Hematopoietic multipotent progenitor cell treated with erythropoietin and hydrocortisone succinate and interleukin-3 and kit ligand, for 17 days (in vitro differentiated cells): Measurements from ENCODE around the gene ITFG1.
"Not testable (repeated sequence)": the region's sequence is repeated elsewhere in the genome, so short reads cannot be mapped to it uniquely, and the experiment has no call there.

Source experiments
- DNase-seq: peaks from one replicate; pipeline ENCODE4 v3.0.0-alpha.2; 2015; ENCODE audit warnings: low spot score

The ITFG1 gene

DNA sequence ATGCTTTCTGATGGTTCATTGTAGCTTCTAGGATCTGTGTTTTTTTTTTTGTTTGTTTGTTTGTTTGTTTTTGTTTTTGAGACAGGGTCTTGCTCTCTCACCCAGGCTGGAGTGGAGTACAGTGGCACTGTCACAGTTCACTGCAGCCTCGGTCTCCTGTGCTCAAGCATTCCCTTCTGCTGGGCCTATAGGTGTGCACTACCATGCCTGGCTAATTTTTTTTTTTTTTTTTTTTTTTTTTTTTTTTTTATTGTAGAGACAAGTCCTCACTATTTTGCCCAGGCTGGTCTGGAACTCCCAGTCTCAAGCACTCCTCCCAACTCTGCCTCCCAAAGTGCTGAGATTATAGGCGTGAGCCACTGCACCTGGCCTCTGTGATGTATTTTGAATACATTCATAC lies 12.1 kb upstream of the ITFG1 start:
- DNase-seq, result not testable (repeated sequence)

DNA sequence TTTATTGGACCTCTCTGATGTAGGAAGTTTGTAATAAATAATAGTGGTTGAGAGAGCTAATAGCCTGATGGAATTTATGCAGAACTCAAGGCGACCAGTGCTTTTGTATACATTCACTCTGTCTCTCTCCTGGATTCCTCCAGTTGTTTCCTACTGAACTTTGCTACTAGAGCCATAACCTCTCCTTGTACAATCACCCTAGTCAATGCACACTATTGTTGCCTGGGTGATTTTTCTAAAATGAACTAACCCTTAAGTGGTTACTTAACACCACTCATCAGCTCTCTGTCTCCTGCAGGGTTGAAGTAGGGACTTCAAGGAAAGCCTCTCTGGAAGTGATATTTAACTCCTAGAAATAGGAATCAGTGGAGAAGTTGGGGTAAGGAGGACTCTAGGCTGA lies 9.9 kb upstream of the ITFG1 start:
- DNase-seq, result no peak

DNA sequence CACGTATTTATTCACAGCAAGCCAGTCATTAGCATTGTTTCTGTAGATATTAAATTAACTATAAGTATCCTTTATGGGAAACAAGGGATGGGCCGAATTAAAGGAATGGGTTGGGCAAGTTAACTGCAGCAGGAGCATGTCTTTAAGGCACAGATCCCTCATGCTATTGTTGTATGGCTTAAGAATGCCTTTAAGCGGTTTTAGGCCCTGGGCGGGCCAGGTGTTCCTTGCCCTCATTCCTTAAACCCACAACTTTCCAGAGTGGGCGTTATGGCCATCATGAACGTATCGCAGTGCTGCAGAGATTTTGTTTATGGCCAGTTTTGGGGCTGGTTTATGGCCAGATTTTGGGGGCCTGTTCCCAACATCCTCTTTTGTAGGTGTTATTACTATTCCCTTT lies 9.3 kb upstream of the ITFG1 start:
- no peak for DNase-seq

DNA sequence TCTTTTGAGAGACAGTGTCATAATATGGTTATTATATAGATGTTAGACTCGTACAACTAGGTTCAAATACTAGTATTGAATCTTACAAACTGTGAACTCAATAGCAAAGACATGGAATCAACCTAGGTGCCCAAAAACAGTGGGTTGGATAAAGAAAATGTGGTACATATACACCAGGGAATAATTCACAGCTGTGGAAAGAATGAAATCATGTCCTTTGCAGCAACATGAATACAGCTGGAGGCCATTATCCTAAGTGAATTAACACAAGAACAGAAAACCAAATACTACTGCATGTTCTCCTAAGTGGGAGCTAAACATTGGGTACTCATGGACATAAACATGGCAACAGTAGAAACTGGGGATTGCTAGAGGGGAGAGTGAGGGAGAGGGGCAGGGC lies 8.4 kb upstream of the ITFG1 start:
- no peak for DNase-seq

DNA sequence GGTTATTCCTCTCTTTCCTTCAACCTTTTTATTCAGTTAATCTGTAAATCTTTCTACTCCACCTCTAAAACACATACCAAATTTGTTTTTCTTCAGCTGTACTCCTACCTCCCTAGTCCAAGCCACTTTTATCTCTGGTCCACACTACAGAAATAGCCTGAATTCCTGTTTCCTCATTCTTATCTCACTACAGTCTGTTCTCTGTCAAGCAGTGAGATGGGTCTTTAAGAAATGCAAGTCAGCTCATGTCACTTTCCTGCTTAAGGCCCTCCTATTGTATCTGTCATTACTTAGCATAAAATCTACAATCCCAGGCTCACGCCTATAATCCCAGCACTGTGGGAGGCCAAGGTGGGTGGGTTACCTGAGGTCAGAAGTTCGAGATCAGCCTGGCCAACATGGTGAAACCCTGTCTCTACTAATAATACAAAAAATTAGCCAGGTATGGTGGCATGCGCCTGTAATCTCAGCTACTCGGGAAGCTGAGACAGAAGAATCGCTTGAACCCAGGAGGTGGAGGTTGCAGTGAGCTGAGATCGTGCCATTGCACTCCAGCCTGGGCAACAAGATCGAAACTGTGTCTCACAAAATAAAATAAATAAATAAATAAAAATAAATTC lies 7.3 kb upstream of the ITFG1 start:
- DNase-seq, result peak; percentile 49

DNA sequence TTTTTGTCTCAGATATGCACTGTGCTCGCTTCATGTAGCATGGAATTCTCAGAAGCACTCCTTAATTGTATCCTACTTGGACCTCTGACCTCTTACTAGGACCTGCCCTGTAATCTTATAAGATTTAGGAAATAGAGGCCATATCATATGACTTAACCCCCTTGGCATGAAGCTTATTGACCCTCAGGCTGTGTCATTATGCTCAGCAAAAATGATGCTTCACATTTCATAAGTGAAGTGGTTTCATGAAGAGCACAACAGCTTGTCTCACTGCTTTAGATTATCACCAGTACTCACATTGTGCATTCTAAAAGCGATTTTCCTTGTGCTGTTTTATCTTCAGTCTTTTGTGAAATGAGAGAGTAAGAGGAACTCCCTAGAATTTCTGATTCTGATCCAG lies 6.6 kb upstream of the ITFG1 start:
- peak; percentile 13 for DNase-seq

DNA sequence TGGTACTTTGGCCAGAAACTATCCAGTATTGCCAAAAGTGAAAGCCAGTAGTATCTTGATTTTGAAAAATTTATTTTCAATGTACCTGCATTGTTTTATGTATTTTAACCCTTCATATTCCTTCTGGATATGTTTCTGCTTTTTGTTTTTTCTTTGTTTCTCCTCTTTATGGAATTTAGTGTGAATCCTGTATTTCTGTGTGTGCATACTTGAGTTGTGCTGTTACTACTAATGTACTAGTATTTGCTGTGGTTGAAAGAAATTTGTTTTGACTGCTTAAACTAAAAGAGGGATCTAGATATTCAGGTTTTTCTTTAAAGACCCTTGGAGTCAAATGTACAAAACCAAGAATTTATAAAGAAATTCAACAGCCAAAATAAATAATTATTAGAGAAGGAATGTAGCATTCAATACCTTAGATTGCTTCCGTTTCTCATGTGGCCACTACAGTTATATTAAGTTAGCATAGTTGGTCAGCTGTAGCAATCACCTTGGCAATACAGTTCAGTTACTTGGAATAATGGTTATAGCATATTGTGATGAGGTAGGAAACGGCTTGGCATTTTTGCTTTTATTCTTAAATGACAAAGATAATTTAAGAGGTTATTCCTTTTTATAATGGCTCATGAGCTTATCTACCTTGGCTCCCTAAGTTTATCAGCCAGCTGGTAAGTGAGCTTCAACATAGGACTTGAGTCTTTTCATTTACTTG lies 5.2 kb upstream of the ITFG1 start:
- no peak for DNase-seq

DNA sequence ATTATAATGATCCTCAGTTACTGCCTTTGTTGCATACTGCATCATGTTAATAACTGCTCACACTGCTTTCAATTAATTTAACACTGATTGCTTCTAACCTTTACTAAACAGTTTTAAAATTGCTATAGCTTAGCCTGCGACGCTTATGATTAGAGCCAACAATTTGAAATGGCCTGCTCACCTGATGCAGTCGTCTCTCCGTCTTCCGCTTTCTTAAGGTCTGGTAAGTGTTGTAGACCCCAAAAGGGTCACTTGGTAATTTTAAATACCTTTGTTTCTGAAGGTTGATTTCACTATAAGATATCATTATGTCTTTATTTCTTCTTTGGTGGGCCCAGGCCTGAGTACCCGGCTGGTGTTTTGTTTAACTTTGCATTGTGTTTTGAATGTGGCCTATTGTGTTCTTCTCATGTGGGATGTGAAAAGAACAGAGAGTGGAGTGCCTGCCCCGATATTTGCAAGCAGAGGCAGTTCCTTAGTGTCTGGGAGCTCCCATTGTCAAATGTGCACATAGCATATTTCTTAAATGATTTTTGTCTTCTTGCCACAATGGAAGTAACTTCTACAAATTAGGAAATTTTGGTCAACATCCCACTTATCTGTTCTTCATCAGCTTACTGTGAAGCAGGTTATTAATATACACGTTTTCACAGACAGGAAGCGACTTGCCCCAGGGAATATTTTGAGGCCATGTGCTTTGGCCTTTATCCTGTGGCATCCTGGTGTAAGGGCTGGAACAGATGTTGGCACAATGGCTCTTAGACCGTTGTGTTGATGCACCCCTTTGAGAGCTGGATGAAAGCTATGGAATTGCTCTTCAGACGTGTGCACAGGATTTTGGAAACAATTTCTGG lies 3.1 kb upstream of the ITFG1 start:
- no peak for DNase-seq

DNA sequence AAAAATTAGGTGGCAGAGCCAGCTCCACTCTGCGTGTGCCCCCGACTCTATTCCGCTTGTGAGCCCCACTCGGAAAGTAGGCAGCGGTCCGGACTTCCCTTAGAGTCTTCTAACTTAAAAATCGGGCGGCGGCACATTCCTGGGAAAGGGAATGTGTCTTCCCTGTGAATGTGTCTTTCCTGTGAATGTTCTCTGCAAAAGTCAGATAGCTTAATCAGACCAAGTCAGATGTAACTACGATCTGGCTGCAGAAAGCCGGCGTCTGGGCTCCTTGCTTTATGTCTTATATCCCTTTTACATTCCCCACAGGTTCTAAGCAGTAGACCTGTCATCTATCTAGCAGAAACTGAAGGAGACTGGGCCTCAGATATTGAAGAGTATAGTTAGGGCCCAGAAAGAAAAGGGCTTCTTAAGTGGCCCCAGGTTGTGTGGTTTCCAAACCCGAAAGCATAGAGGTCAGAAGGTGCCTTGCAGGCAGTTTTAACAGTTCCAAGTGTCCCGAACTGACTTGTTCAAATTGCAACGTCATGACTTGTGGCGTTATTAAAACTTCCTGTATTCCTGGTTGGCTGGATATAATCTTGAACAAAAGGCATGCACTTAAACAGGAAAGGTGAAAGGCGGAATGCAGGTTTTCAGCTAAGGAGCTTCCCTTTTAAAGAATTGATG lies 869 bp upstream of the ITFG1 start:
- DNase-seq, result peak; percentile 74

DNA sequence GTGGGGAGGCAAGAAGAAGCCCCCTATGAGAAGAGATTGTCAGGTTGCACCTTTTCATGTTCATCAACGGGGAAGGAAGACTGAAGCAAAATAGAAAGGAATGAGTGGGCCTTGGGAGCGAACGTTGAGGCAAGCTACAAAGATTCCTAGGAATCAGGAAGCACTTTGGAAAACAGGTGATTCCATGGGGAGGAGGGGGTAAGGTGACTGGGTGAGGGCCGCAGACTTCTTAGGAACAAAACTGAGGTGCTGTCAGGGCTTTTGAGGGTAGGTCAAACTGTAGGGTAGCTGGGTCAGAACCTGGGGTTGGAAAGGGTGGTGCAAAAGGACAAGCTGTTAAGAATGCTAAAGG lies 528 bp downstream of the ITFG1 start:
- DNase-seq, result no peak

DNA sequence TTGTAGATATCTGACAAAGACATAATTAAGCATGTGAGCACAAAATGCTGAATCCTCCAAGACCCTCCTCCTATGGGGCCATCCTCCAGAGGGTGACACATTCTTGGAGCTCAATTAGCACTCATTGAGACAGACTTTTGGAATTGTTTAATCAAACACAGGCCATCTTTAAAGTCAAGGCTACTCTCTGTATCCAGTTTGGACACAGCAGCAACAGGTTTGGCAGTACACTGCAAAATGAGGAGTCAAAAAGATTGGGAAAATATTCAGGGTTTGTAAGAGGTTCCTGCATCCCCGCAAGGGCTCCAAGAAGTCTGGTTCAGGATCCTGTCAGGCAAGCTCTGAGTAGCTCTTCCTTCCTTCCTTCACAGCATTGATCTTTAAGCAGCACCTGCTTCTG lies 1.3 kb downstream of the ITFG1 start:
- DNase-seq, result no peak

DNA sequence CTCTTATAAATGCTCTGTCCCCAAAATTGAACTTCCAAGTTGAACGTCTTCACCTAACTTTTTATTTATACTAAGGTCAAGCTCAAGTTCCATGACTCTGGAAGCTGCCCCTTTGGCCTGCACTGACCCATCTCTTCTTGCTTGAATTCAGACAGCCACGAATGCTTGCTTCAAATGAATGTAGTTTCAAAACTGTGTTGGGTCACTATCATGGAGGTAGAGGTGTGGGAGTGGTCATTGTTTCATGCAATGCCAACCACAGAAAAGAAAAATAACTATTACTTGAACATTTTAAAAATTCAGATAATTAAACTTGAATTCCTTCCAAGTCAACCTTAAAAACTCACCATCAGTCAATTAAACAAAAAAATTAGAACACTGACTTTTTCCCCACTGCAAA lies 2.5 kb downstream of the ITFG1 start:
- no peak for DNase-seq

DNA sequence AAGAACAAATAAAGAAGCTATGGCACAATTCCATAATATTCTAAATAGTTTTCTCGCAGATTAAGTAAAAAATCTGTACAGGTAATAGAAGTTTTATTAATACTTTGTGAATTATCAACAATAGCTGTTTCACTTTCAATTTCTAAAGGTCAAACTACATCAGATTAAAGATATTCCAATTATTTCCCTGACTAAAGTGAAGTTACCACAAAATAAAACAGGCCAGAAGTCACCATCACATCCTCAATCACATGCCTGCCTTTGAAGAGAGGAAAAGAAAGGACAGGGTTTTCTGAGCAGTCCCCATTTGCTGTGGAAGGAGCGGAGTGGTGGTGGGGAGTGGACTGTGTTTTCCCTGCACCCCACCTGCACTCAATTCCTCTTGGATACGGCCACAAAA lies 11.1 kb downstream of the ITFG1 start:
- DNase-seq, result no peak

DNA sequence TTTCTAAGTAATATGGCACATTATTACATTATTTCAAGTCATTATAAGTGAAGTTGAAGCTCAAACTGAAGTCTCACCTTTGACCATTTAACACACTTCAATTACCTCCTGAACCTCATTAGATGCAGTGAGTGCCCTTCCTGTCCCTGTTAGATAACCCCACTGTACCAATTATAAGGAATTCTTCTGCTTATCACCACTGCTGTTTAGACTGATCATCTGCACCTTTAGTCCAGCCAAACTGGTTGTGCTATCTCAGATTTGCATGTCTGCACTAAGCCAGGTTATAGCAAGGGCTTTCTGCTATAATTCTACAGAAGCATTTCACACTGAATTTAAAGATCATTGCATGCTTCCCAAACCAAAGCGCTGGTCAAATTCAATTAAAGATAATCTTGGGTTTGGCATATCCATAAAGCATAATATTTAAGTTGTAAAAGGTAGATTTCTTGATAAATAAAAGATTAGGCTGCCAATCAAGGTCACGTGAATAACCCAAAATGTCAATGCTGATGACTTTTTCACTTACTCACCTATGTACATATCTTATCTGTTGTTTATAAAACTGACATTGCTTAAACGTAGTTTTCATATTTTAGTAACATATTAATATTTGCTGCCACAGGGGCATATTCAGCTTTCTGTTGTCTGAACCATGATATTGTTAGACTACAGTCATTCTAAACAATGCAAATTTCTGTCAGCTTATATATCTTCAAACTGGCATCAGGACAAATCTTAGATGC lies 11.9 kb downstream of the ITFG1 start:
- DNase-seq, result no peak

DNA sequence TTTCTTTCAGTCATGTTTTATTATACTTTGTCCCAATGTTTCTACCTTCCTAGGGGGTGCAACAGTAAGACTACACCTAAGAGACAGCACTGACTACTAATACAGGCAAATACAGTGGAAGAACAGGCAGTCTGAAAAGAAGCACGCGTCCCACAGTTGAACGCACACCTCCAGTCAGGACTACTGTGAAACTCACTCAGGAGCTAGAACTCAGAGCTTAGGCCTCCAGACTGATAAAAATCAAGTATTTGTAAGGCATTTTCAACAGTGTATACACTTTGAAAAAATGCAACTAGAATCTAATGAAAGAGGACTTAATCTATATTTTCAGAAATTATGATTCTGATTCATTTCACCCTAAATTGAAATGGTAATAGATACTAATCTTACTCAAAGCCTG lies 14.4 kb downstream of the ITFG1 start:
- no peak for DNase-seq

DNA sequence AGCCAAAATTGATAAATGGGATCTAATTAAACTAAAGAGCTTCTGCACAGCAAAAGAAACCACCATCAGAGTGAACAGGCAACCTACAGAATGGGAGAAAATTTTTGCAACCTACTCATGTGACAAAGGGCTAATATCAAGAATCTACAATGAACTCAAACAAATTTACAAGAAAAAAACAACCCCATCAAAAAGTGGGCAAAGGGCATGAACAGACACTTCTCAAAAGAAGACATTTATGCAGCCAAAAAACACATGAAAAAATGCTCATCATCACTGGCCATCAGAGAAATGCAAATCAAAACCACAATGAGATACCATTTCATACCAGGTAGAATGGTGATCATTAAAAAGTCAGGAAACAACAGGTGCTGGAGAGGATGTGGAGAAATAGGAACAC lies 18.0 kb downstream of the ITFG1 start:
- not testable (repeated sequence) for DNase-seq

DNA sequence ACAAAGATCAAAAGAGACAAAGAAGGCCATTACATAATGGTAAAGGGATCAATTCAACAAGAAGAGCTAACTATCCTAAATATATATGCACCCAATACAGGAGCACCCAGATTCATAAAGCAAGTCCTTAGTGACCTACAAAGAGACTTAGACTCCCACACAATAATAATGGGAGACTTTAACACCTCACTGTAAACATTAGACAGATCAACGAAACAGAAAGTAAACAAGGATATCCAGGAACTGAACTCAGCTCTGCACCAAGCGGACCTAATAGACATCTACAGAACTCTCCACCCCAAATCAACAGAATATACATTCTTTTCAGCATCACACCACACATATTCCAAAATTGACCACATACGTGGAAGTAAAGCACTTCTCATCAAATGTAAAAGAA lies 20.8 kb downstream of the ITFG1 start:
- DNase-seq, result not testable (repeated sequence)

DNA sequence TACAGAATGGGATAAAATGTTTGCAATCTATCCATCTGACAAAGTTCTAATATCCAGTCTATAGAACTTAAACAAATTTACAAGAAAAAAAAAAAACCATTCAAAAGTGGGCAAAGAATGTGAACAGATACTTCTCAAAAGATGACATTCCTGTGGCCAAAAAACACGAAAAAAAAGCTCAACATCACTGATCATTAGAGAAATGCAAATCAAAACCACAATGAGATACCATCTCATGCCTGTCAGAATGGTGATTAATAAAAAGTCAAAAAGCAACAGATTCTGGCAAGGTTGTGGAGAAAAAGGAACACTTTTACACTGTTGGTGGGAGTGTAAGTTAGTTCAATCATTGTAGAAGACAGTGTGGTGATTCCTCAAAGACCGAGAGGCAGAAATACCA lies 26.6 kb downstream of the ITFG1 start:
- DNase-seq, result not testable (repeated sequence)

DNA sequence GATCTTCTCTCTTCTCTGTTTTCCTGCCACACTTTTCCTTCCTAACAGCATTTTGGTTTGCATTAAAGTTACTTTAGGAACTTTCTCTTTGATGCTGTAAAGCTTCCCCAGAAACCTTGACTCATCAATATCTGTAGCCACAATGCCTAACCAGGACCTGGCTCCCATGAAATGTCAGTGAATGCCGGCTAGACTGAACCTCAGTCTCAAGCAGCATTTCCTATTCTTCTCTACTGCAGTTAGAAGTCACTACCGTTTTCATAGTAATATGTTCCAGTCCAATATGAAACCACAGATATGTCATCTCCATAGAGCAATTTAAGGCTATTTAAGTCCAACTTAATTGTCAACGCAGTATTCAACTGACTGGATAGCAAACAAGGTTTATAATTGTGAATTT lies 28.9 kb downstream of the ITFG1 start:
- DNase-seq, result no peak

DNA sequence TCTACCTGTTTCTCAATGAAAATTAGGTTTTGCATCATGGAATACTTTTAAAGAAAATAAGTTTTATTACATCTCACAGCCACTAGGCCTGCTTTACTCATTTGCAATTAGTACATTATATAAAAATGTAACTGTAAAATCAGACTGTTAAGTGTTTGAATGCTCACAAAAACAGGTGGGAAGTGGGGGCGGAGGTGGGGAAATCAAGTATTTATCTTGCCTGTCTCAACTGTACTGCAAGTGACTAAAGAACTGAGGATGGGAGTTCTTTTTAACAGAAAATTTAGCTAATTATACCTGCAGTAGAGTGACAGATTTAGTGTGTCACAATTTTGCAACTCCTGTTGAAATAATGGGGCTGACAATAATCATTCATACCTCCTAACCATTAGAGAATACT lies 34.1 kb downstream of the ITFG1 start:
- no peak for DNase-seq

DNA sequence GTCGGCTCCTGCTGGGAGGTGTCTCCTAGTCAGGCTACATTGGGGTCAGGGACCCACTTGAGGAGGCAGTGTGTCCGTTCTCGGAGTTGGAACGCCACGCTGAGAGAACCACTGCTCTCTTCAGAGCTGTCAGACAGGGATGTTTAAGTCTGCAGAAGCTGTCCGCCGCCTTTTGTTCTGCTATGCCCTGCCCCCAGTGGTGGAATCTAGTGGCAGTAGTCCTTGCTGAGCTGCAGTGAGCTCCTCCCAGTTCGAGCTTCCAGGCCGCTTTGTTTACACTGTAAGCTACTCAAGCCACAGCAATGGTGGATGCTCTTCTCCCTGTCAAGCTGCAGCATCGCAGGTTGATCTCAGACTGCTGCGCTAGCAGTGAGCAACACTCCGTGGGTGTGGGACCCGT lies 36.0 kb downstream of the ITFG1 start:
- DNase-seq, result no peak

DNA sequence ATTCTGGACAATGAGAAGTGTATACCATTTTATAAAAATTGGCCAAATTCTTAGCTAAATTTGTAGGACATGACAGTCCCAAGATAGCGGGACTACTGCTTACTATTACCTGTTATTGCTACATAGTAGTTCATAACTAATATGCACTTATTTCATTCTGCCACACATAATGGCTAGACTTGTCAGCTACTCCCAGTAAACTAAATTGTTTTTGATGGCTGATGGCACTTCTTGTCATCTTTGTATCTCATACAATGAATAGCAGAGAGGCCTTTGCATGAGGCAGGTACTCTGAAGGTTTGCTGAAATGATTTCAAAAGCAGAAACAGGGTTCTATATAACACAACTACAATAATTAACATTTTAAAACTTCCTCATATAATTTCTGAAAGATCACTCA lies 44.0 kb downstream of the ITFG1 start:
- DNase-seq, result no peak
